Putamen (tissue), 1 donor: ENCODE measurements around the gene CCDC141.
A peak's percentile ranks its signal among the peaks of the same experiment; 100 is the strongest.

Experiments
- DNase-seq: peaks from one replicate; pipeline ENCODE4 v3.0.0-alpha.2; 2016; ENCODE audit warnings: low spot score

The CCDC141 gene

DNA sequence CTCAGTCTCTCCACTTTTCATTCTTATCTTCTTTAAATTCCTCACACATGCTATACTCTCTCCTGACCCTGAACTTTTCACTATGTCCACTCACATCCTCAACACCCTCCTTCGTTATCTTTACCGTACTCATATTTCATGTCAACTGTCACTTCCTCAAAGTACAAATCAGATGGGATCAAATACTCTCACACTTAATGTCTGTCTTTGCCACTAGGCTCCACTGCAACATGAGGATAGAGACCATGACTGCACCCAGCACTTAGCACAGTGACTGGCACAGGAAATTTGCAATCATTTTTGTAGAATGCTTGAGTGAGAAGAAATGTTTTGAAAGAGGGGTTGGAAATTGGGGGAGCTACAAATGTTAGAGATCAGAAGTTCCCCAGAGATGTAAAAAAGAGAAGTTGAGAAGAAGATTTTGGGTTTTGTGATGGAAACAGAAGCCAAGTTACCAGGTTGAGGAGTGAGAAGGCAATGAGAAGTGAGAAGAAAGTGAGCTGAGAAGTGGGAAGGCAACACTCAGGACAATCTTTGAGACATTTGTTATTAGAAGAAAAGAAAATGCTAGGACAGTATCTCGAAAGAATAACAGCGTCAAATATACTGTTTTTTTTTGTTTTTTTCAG is 87.0 kb downstream of the CCDC141 start:
- no peak for DNase-seq

DNA sequence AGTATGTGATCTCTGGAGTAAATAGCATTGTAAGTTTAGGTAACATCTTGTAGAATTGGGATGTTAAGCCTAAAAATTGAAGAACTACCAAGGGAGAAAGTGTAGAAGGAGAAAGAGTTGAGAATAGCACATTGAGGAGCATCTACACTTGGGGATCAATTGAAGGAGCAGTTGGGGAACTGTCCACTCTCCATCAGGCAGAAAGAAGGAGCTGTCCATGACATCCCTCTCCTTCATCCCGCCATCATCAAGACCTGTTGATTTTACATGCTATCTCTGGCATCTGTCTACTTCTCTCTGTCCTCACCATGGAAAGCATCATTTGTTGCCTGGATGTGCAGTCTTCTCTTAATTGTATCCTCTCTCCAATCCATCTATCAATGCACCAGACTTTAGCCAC is 87.8 kb downstream of the CCDC141 start:
- DNase-seq, result no peak

GRCh38 chr2:178954049-178954448 is 95.9 kb downstream of the CCDC141 start:
- no peak for DNase-seq

DNA sequence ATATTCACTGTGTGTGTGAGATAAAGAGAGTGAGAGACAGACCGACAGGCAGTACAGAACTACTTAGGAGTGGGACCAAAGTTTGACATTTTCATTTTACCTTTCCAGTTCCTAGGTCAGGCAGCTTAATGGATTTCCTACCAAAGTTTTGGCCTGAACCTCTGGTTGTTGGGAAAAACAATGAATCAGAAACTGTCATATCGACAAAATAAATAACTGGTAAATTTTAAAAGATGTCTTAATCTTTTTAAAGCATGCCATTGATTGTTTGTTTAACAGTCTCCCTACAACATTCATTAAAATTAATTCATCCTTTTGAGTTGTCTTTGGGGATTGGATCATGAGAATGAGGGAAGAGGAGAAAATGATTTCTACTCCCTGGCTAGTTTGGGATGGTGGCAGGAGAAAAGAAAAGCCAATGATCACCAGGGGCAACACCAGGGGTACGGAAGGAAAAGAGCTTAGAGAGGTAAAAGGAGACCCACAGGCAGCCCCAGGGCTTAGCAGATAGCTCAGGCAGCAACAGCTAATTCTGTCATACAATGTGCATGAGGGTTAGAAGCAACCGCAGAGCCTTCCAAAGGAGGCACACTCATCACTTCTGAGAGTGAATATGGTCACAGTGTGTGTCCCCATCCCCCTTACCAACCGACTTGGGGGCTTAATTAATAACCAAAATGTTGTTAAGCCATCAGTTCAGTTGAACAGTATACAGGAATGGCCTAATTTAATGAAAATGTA is 98.5 kb downstream of the CCDC141 start:
- DNase-seq, result no peak

GRCh38 chr2:178949584-178949983 is 100.4 kb downstream of the CCDC141 start:
- DNase-seq, result no peak

GRCh38 chr2:178949151-178949550 is 100.8 kb downstream of the CCDC141 start:
- no peak for DNase-seq

GRCh38 chr2:178947006-178947405 is 102.9 kb downstream of the CCDC141 start:
- no peak for DNase-seq

- no peak for DNase-seq
Measured at GRCh38 chr2:178946494-178946893, 103.4 kb downstream of the CCDC141 start.

DNA sequence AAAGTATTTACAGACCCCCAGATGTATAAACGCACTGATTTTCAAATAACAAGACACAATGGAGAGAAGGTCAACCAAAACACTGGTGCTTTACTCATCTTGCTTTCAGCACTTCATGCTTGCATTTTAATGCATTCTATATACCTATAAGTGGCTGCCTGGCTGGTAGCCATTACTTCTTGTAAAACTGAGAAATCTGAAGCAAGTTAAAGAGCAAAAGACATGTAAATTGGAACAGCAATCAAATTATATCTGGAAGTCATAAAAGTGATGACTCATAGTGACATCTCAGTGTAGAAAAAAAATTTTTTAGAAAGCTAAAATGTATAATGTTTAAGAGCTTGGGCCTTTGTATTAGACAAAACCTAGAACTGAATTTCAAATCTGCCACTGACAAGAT is 106.2 kb downstream of the CCDC141 start:
- peak; percentile 13 for DNase-seq

- DNase-seq, result no peak
Measured at GRCh38 chr2:178934571-178934970, 115.4 kb downstream of the CCDC141 start.

- no peak for DNase-seq
Measured at GRCh38 chr2:178933493-178933892, 116.4 kb downstream of the CCDC141 start.

- DNase-seq, result no peak
Measured at GRCh38 chr2:178928077-178928476, 121.9 kb downstream of the CCDC141 start.

- no peak for DNase-seq
Measured at GRCh38 chr2:178927173-178927572, 122.8 kb downstream of the CCDC141 start.

GRCh38 chr2:178924817-178925216 is 125.1 kb downstream of the CCDC141 start:
- peak; percentile 34 for DNase-seq

GRCh38 chr2:178923546-178923945 is 126.4 kb downstream of the CCDC141 start:
- DNase-seq, result no peak

- no peak for DNase-seq
Measured at GRCh38 chr2:178920916-178921513, 128.9 kb downstream of the CCDC141 start.

DNA sequence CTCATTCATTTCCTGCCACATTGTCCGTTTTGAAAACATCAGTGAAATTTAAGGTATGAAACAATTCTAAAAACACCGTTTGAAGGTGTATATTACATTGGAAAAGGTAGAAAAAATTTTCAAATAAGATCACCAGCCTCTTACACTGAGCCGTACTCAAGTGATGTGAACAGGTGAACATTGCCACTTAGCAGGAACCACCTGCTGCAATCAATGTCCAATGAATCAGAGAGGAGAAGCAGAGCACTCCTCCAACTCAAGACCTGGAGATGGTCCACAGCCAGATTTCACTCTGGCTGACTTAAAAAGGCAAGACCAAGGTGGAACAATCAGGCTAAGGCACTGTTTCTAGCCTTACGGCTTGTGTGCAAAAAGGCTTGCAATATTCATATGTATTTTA is 132.4 kb downstream of the CCDC141 start:
- no peak for DNase-seq

DNA sequence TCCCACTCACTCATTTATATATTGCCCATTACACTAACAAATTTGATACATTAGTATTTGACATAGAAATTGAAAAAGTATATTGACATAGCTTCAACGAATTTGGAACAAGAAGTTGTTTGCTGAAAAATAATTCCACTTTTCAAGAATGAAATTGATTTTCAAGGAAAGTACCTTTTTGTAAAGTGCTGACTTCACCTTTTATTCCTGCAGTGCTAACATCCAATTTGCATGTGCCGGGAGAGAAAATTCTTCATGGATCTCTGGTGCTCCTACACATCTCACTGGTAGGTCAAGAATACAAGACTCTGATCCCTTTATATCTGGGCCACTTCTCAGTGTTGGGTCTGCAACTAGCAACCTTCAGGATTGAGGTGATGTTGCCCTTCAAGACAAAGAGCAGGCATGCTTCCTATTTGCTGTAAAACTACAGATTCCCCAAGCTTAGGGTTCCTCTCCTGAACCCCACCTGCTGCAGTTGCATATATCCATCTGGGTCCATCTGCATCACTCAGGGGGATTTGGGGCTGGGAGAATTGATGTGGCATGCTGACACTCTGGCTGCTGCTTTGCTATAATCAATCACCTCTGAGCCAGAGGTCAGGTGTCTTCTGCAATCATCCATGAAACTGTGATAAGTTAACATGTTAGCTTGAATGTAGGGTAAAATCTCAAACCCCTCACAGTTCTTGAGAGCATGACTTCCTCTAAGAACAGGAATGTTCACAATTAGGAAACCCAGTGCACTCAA is 134.3 kb downstream of the CCDC141 start:
- DNase-seq, result no peak

DNA sequence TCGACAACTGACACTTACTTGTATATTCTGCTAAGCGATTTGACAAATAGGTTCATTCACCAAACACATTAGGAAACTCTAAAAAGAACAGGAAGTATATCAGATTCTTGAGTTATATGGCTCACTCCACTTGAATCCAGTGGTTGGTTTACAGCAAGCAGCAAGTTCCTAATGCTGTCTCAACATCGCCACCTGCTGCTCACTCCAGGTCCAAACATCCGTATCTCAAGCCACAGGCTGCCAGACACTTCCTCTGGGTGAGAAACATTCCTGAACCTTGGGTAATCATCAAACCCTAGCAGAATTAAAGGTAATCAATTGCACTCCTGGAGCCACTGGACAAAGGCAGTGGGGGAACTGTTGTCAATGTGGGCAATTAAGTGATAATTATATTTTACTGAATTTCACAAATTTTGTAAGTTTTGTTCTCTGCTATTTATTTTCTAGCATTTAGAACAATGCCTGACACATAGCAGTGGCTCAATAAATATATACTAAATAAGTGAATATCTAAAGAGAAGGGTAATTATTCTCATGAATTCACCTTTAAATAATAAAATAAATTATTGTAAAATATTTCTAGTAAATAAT is 135.6 kb downstream of the CCDC141 start:
- peak; percentile 65 for DNase-seq

- no peak for DNase-seq
Measured at GRCh38 chr2:178913049-178913441, 136.9 kb downstream of the CCDC141 start.

DNA sequence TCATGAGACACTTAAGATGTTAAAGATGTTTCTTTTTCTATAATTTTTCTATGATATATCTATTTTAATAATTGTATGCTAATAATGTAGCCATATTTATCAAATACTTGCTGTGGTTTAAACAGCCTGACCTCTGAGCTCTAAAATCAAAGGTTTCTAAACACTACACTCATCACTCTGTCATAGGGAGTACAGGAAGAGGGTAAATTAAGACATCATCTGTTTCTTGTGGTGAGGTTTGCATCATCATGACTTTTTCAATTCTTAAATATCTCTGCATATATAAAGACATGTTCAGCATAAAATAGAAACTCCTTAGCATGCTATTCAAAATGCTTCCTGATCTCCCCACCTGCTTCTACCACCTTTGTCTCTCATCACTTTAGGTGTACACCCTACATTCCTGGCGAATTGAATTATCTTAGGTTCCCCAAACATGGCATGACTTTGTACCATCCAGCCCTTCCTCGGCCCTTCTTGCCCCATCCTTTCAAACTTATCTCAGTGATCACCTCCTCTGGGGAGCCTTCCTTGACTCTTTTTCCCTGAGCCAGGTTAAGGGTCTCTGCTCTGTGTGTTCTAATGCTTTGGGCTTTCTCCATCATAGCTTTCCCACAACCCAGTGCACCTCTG is 137.4 kb downstream of the CCDC141 start:
- no peak for DNase-seq

DNA sequence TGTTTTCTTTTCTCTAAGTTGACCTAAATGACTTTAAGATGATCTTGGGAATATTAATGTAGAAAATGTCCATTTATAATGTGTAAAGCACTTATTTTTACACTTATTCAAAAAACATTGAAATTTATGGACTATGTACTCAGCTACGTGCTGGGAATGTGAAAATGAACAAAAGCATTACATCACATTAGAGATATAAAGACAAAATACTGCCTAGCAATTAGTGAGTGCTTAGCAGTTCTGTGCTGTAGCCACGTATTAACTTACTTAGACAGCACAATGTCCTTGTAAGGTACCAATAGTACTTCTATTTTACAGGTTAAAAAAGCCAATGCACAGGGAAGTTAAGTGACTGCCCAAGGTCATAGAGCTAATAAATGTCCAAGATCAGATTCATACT is 138.9 kb downstream of the CCDC141 start:
- DNase-seq, result no peak
